NCI-H69 (cell line): ENCODE measurements around the gene SLC9A1.

ENCODE experiments used
- DNase-seq: peaks from one replicate; lab custom pipeline; 2025; lab: John Stamatoyannopoulos, UW

SLC9A1 gene

GRCh38 chr1:27070390-27071048 lies 84.4 kb downstream of the SLC9A1 start:
- peak; percentile 48 for DNase-seq

DNA sequence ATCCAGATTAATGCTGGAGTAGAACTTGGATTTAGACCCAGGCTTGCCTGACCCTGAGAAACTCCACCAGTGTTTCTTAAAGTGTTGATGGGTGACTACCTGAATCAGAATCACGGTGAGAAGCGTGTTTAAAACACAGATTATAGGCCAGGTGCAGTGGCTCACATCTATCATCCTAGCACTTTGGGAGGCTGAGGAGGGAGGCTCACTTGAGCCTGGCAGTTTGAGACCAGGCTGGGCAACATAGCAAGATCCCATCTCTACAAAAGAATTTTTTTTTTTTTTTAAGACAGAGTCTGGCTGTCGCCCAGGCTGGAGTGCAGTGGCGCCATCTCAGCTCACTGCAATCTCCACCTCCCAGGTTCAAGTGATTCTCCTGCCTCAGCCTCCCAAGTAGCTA lies 86.0 kb downstream of the SLC9A1 start:
- no peak for DNase-seq

DNA sequence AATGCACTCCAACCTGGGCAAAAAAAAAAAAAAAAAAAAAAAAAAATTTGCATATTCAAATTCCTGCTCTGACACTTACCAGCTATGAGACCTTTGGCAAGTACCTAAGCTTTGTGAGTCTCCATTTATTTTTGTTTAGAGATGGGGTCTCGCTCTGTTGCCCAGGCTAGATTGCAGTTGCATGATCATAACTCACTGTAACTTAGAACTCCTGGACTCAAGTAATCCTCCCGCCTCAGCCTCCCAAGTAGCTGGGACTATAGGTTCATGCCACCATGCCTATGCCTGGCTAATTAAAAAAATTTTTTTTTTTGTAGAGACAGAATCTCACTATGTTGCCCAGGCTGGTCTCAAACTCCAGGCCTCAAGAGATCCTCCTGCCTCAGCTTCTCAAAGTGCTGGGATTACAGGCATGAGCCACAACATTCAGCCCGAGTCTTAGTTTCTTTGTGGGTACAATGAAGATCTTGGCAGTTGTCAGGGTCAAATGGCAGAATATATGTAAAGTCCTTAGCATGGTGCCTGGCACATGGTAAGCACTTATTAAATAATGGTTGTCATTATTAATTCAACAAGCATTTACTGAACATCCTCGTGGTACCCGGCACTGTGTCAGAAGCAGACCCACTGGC lies 88.8 kb downstream of the SLC9A1 start:
- DNase-seq, result no peak

- DNase-seq, result no peak
Observed at GRCh38 chr1:27060891-27061290, 94.0 kb downstream of the SLC9A1 start.

- DNase-seq, result no peak
Observed at GRCh38 chr1:27058966-27059669, 95.8 kb downstream of the SLC9A1 start.

DNA sequence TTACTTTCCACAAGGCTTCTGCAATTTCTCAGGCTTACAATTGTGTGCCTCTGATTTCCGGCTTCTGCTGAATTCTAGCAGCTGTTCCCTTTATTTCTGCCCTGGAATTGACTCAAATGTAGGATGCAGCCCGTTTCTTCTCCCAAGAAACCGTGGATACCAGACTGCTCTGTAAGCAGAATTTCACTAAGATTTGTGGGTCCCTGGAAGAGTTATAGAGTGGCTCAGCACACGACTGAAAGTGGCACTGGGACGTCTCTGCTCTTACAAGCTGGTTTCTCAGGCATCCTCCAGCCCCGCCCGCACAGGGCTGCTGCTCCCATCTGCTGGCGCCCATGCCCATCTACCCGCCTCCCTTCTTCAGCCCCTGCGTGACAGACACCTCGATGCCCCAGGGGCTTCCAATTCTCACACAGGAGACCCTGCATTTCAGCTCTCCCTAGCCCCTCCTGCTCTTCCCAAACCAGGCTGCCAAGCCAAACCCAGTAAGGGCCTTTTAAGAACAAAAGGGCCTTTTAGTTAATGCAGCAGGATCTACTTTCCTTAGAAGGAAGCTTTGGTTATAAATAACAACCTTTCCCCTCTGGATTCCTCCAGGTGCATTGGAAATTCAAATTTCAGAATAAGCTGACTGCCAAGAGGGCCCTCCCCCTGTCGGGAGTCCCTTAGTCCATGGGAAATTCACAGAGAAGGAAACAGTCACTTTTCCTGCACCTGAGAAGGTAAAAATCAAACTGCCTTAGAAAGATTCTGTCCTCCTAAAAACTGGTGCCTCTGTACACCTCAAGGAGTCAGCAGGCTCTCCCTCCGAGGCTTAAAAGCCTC lies 96.9 kb downstream of the SLC9A1 start:
- peak; percentile 75 for DNase-seq

DNA sequence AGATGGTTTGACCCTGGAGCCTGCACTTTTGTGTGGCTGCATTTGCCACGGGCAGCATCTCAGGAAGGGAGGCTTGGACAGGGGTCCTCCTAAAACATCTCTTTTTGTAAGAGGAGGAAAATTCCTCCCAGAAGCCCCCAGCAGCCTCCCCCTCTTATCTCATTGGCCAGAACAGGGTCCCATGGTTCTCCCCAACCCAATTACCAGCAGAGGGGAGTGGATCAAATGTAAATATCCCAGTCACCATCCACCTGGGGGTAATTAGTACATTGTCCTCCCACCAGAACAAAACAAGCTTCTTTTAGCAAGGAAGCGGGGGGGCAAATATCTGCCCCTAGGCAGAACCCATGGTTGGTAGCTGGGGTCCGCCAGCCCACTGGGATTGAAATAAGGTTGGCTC lies 97.5 kb downstream of the SLC9A1 start:
- DNase-seq, result peak; percentile 74

GRCh38 chr1:27053977-27054753 lies 100.8 kb downstream of the SLC9A1 start:
- no peak for DNase-seq

GRCh38 chr1:27052527-27052926 lies 102.4 kb downstream of the SLC9A1 start:
- no peak for DNase-seq

- DNase-seq, result peak; percentile 23
Observed at GRCh38 chr1:27049607-27050006, 105.3 kb downstream of the SLC9A1 start.

DNA sequence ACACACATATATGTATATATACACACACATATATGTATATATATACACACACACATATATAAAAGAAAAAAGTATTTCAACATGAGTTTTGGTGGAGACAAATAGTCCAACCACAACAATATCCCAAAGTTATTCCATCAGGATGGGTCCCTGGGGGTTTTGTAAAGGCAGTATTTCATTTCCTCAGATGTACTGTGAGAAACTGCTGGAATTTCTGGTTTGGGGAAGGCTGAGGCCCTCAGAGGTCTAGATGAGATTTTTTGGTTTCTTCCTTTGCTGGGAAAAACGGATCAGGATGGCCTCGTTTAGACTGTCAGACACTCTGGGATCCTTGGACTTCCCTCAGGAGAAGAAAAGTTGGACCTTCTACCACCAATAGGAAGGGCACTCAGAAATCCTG lies 105.8 kb downstream of the SLC9A1 start:
- no peak for DNase-seq
